H9 (cell line): ENCODE results near the gene SDK1. TPM values are rescaled to one million over a fixed set of nuclear protein-coding genes. Genes with fewer than 3 reads are reported as not detected.

Experiments
- DNase-seq: peaks from one replicate; pipeline ENCODE4 v3.0.0-alpha.2; 2017
- H2AFZ ChIP-seq: one replicate; pipeline ENCODE4 v1.6.1; 2013; ENCODE audit warnings: mild to moderate bottlenecking, low read length, control low read depth, moderate library complexity
- H2AK5ac ChIP-seq: 2 replicates; pipeline ENCODE4 v1.6.1; 2013; ENCODE audit warnings: low read length, control low read depth, mixed read lengths; ENCODE audit not compliant: insufficient read length
- H2BK120ac ChIP-seq: one replicate; pipeline ENCODE4 v1.6.1; 2013; ENCODE audit warnings: low read depth, mild to moderate bottlenecking, low read length, control low read depth, inconsistent platforms; ENCODE audit not compliant: poor library complexity, severe bottlenecking
- H2BK12ac ChIP-seq: 2 replicates; pipeline ENCODE4 v1.6.1; 2013; ENCODE audit warnings: low read length, control low read depth, mixed read lengths, low read depth; ENCODE audit not compliant: insufficient read length
- H2BK15ac ChIP-seq: 2 replicates; pipeline ENCODE4 v1.6.1; 2013; ENCODE audit warnings: low read depth, low read length, control low read depth
- H2BK20ac ChIP-seq: one replicate; pipeline ENCODE4 v1.6.1; 2013; ENCODE audit warnings: low read depth, mild to moderate bottlenecking, low read length, control low read depth, inconsistent platforms; ENCODE audit not compliant: poor library complexity, severe bottlenecking
- H2BK5ac ChIP-seq: 2 replicates; pipeline ENCODE4 v1.6.1; 2013; ENCODE audit warnings: low read length, control low read depth, mixed read lengths; ENCODE audit not compliant: insufficient read length
- H3K14ac ChIP-seq: 2 replicates; pipeline ENCODE4 v1.6.1; 2013; ENCODE audit warnings: low read length, control low read depth; ENCODE audit not compliant: insufficient read depth
- H3K18ac ChIP-seq: 2 replicates; pipeline ENCODE4 v1.6.1; 2013; ENCODE audit warnings: low read depth, mild to moderate bottlenecking, mixed read lengths, low read length, control low read depth; ENCODE audit not compliant: insufficient read length
- H3K23ac ChIP-seq: 2 replicates; pipeline ENCODE4 v1.6.1; 2013; ENCODE audit warnings: low read length, control low read depth, mixed read lengths, low read depth; ENCODE audit not compliant: insufficient read length
- H3K23me2 ChIP-seq: 2 replicates; pipeline ENCODE4 v1.6.1; 2013; ENCODE audit warnings: low read depth, mild to moderate bottlenecking, mixed read lengths, low read length, control low read depth; ENCODE audit not compliant: insufficient read length, poor library complexity, severe bottlenecking
- H3K27ac ChIP-seq: 2 replicates; pipeline ENCODE4 v1.5.1; 2013; ENCODE audit warnings: low read length, control low read depth, mixed read lengths, low read depth; ENCODE audit not compliant: insufficient read length
- H3K27me3 ChIP-seq: 2 replicates; pipeline ENCODE4 v1.6.1; 2013; ENCODE audit warnings: low read length, control low read depth, inconsistent platforms; ENCODE audit not compliant: insufficient read depth
- H3K4ac ChIP-seq: 2 replicates; pipeline ENCODE4 v1.6.1; 2013; ENCODE audit warnings: low read depth, mild to moderate bottlenecking, control low read depth, inconsistent platforms, low read length, moderate library complexity
- H3K4me1 ChIP-seq: 2 replicates; pipeline ENCODE4 v1.6.1; 2013; ENCODE audit warnings: low read length, control low read depth, inconsistent platforms; ENCODE audit not compliant: insufficient read depth
- H3K4me2 ChIP-seq: 2 replicates; pipeline ENCODE4 v1.6.1; 2013; ENCODE audit warnings: low read length, control low read depth, mixed read lengths; ENCODE audit not compliant: insufficient read length, insufficient read depth
- H3K56ac ChIP-seq: 2 replicates; pipeline ENCODE4 v1.6.1; 2013; ENCODE audit warnings: low read depth, mild to moderate bottlenecking, mixed read lengths, low read length, control low read depth; ENCODE audit not compliant: insufficient read length
- H3K79me1 ChIP-seq: 2 replicates; pipeline ENCODE4 v1.6.1; 2013; ENCODE audit warnings: low read depth, mild to moderate bottlenecking, moderate library complexity, low read length, control low read depth, inconsistent platforms; ENCODE audit not compliant: insufficient read depth, poor library complexity, severe bottlenecking
- H3K79me2 ChIP-seq: 2 replicates; pipeline ENCODE4 v1.6.1; 2013; ENCODE audit warnings: low read length, control low read depth, inconsistent platforms; ENCODE audit not compliant: insufficient read depth
- H3K9ac ChIP-seq: 2 replicates; pipeline ENCODE4 v1.6.1; 2013; ENCODE audit warnings: low read length, control low read depth, mixed read lengths; ENCODE audit not compliant: insufficient read length; ENCODE audit errors: extremely low read depth
- H3K9me3 ChIP-seq: one replicate; pipeline ENCODE4 v1.6.1; 2013; ENCODE audit warnings: low read depth, low read length, inconsistent platforms; ENCODE audit not compliant: control insufficient read depth
- H3T11ph ChIP-seq: one replicate; pipeline ENCODE4 v1.6.1; 2013; ENCODE audit warnings: mild to moderate bottlenecking, low read length, control low read depth, inconsistent platforms
- H4K20me1 ChIP-seq: one replicate; pipeline ENCODE4 v1.6.1; 2013; ENCODE audit not compliant: control insufficient read depth, insufficient read length, insufficient read depth
- H4K5ac ChIP-seq: 2 replicates; pipeline ENCODE4 v1.6.1; 2013; ENCODE audit warnings: low read depth, mild to moderate bottlenecking, mixed read lengths, low read length, control low read depth; ENCODE audit not compliant: insufficient read length
- H4K8ac ChIP-seq: replicated peaks from 2 replicates; pipeline ENCODE4 v1.6.1; 2013; ENCODE audit warnings: low read length, control low read depth, mixed read lengths, low read depth; ENCODE audit not compliant: insufficient read length
- H4K91ac ChIP-seq: 2 replicates; pipeline ENCODE4 v1.6.1; 2013; ENCODE audit warnings: low read depth, mild to moderate bottlenecking, moderate library complexity, mixed read lengths, low read length, control low read depth; ENCODE audit not compliant: insufficient read length
- H3K27ac Mint-ChIP-seq, 3 experiments: 2 replicates in 2 of 3; 3 replicates in 1 of 3; pipeline ENCODE4 v1.8.0; 2020 to 2021; ENCODE audit warnings: mixed read lengths in 3 of 3, mild to moderate bottlenecking in 1 of 3, moderate library complexity in 1 of 3
- H3K27me3 Mint-ChIP-seq: 2 replicates; pipeline ENCODE4 v1.8.0; 2021; ENCODE audit warnings: low read depth, mild to moderate bottlenecking, moderate library complexity, mixed read lengths
- H3K36me3 Mint-ChIP-seq, 3 experiments: 2 replicates in 2 of 3; 3 replicates in 1 of 3; pipeline ENCODE4 v1.8.0; 2020 to 2021; ENCODE audit warnings: low read depth in 3 of 3, mixed read lengths in 3 of 3; ENCODE audit not compliant: insufficient read depth in 1 of 3
- H3K4me1 Mint-ChIP-seq, 2 experiments: 2 replicates each; pipeline ENCODE4 v1.8.0; 2020; ENCODE audit warnings: mixed read lengths in 2 of 2
- H3K4me3 Mint-ChIP-seq, 2 experiments: 2 replicates in 1 of 2; 3 replicates in 1 of 2; pipeline ENCODE4 v1.8.0; 2020 to 2021; ENCODE audit warnings: mild to moderate bottlenecking in 2 of 2, mixed read lengths in 2 of 2, moderate library complexity in 1 of 2
- H3K9me3 Mint-ChIP-seq, 2 experiments: 2 replicates in 1 of 2; 3 replicates in 1 of 2; pipeline ENCODE4 v1.8.0; 2020; ENCODE audit warnings: mild to moderate bottlenecking in 2 of 2, mixed read lengths in 2 of 2, moderate library complexity in 1 of 2
- WGBS: extraction: QIAGEN DNeasy Blood & Tissue Kit; methylation state at CpG from one replicate; pipeline ENCODE4 v1.1.7; 2013; ENCODE audit warnings: missing lambda C conversion rate, low lambda C conversion rate, mixed read lengths; ENCODE audit not compliant: insufficient read length; ENCODE audit errors: extremely low coverage; 5-methylcytosine and 5-hydroxymethylcytosine counted together
- total RNA-seq: library from RNA; stranded (reverse); gene quantifications from 2 replicates; pipeline ENCODE4 v1.2.1, GENCODE V29; 2021
- TF ChIP-seq, protein P1 (sequence below): fragments of 200-600 bp; sonication (generic); conservative IDR thresholded peaks from 3 replicates; pipeline ENCODE4 v1.8.0; 2021; ENCODE audit warnings: antibody characterized with exemption, mild to moderate bottlenecking

Gene SDK1
- total RNA-seq, 1 experiment from 2014 or later = 8.7 TPM

DNA sequence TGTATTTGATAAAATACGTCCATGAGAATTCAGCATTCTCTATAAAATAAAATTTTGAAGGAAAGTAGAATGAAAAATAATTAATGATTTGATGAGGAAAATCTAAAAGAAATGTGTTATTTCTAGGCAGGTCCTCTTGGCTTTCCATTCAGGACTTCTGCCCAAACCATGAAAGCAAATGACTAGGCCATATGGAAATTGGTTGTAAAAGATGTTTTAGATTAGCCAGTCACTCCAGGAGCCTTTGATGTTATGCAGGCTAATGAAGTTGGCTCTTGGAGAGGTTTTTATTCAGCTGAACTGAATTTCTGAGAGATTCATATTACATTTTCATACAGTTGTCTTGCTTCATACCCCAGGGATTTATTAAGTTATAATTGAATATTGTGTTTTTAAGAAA is 452.8 kb downstream of the SDK1 start:
- Histone ChIP-seq H3K27ac (no peak overlapping the region), H3K4ac (no peak overlapping the region)

More for the DNA sequence above, 452.8 kb downstream of the SDK1 start:
- no peaks in the 10 kb centered on the region for H3K4me1 ChIP-seq
- WGBS = no CpG with 5 or more reads among the region's 1 CpG
- H3K9ac ChIP-seq = no peak overlapping the region
- H3K27ac Mint-ChIP-seq = no peak overlapping the region
- H3K36me3 Mint-ChIP-seq = no peaks in the 10 kb centered on the region
- no peaks in the 10 kb centered on the region for H3K27me3 ChIP-seq
- no peaks in the 10 kb centered on the region for H3K23me2 ChIP-seq
- no peak overlapping the region for H3K4me3 Mint-ChIP-seq
- no peak overlapping the region for H3K56ac ChIP-seq
- no peak overlapping the region for H2AK5ac ChIP-seq
- no peaks in the 10 kb centered on the region for H3K9me3 ChIP-seq
- H2BK20ac ChIP-seq = no peak overlapping the region
- H3K27me3 Mint-ChIP-seq = peaks cover 3% of the 10 kb centered on the region; the same call in 1 of the 2 replicates
- H3K23ac ChIP-seq = no peak overlapping the region
- H2BK15ac ChIP-seq = no peak overlapping the region
- no peak overlapping the region for H4K5ac ChIP-seq
- H2BK120ac ChIP-seq = no peak overlapping the region
- no peak overlapping the region for H3K18ac ChIP-seq
- no peaks in the 10 kb centered on the region for H4K20me1 ChIP-seq
- no peak overlapping the region for H2AFZ ChIP-seq
- no peak overlapping the region for H2BK12ac ChIP-seq
- H3K4me1 Mint-ChIP-seq = peaks cover 15 to 20% of the 10 kb centered on the region in 2 experiments
- no peaks in the 10 kb centered on the region for H3K79me1 ChIP-seq
- H3K79me2 ChIP-seq = no peaks in the 10 kb centered on the region
- TF ChIP-seq, protein P1, sequence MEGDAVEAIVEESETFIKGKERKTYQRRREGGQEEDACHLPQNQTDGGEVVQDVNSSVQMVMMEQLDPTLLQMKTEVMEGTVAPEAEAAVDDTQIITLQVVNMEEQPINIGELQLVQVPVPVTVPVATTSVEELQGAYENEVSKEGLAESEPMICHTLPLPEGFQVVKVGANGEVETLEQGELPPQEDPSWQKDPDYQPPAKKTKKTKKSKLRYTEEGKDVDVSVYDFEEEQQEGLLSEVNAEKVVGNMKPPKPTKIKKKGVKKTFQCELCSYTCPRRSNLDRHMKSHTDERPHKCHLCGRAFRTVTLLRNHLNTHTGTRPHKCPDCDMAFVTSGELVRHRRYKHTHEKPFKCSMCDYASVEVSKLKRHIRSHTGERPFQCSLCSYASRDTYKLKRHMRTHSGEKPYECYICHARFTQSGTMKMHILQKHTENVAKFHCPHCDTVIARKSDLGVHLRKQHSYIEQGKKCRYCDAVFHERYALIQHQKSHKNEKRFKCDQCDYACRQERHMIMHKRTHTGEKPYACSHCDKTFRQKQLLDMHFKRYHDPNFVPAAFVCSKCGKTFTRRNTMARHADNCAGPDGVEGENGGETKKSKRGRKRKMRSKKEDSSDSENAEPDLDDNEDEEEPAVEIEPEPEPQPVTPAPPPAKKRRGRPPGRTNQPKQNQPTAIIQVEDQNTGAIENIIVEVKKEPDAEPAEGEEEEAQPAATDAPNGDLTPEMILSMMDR = no peak
- no peak overlapping the region for H3K14ac ChIP-seq
- no peak overlapping the region for H4K91ac ChIP-seq
- H4K8ac ChIP-seq = no peak overlapping the region
- no peak for DNase-seq
- H3T11ph ChIP-seq = no peak overlapping the region
- no peaks in the 10 kb centered on the region for H3K9me3 Mint-ChIP-seq
- no peak overlapping the region for H2BK5ac ChIP-seq
- H3K4me2 ChIP-seq = no peak overlapping the region
